ENCODE results near the gene ASPN.
"Not testable (repeated sequence)": the region's sequence is repeated elsewhere in the genome, so short reads cannot be mapped to it uniquely, and the experiment has no call there.

ASPN gene

DNA sequence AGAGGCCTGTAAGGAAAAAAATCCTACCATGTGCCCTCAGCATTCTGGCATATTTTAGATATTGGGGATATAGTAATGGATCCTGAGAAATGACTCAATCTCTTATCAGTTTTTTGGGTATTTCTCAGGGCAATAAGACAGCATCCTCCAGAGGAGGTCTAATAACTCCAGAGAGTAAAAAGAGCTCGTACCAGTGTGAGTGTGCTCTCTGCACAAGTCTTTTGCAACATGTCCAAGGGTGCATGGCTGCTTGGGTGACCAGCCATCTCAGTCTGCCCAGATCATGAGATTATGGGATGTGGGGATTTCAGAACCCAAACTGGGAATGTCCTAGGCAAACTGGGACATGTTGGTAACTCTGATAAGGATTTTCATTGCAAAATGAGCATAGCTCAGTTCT is 15.3 kb downstream of the ASPN start:
- no peak for DNase-seq

DNA sequence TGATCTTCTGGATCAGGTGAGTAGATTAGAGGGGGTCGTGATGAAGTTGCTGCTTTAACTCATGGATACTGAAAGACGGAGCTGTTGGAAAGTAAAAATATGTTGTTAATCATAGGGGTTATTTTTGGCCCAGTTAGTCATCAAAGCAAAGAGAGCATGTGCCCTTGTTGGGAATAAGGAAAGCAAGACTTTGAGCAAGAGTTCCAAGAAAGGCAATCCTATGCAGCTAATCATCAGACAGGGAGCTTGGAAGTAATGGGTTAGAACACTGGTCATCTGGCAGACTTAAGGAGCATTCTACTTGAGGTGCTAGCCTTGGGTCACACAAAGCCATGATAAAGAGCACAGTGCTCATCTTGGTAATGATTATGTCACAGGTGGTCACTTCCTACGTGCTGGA is 18.3 kb downstream of the ASPN start:
- DNase-seq, result no peak

DNA sequence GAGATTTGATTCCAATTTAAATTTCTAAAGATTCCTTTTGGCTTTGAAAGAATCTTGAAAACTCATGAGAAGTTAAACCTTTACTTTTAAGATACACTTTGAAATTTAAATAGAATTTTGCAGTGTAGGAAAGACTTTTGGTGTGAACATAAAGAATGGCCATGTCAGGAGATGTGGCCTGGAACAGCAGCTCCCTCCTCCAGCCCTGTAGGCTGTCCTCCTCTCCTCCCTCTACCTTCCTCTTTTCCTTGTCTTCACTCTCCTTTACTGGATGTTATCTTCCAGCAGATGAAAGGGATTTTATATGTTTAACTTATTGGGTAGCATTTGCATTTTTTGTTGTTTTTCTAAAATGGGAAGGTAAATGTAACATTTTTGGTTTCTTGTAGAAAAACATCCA is 18.9 kb downstream of the ASPN start:
- DNase-seq, result no peak

DNA sequence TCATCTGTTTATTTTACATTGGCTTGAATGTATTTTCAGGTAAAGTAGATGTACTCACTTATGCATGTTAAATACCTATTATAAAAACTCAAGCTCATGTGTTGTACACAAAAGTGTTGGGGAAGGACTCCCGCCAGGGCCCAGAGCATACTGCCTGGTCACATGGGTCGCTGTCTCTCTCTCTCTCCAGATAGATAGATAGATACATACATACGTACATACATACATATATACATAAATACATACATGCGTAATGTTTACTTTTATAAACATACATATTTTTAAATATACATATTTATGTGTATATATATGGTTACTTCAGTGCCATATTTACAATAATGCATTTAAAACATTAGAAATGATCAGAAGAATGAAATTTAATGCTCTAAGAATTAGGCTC is 24.7 kb downstream of the ASPN start:
- no peak for DNase-seq

DNA sequence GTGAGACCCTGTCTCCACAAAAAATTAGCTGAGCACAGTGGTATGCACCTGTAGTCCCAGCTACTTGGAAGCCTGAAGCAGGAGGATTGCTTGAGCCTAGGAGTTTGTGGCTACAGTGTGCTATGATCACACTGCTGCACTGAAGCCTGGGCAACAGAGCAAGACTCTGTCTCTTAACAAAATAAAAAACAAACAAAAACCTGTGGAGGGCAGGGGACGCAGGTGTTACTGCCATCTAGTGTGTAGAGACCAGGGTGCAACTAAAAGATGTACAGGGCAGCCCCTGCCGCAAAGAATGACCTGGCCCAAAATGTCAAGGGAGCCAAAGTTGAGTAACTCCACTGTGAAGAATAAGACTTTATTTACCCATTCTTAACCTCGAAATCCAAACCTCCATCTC is 27.1 kb downstream of the ASPN start:
- DNase-seq, result no peak

DNA sequence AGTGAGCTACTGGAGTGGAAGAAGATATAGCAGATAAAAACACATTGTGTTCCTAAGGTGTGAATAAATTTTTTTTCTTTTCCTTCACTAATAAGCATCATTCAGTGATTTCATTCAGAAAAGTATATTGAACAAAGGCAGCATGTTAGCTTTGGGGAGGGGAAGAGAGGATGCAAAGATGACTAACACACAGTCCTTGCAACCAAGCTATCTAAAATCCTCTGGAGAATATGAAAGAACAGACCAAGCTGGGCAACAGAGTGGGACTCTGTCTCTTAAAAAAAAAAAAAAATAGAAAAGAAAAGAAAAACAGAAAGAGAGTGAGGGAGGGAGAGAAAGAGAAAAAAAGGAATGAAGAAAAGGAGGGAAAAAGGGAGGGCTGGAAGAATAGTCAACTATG is 35.8 kb downstream of the ASPN start:
- no peak for DNase-seq

DNA sequence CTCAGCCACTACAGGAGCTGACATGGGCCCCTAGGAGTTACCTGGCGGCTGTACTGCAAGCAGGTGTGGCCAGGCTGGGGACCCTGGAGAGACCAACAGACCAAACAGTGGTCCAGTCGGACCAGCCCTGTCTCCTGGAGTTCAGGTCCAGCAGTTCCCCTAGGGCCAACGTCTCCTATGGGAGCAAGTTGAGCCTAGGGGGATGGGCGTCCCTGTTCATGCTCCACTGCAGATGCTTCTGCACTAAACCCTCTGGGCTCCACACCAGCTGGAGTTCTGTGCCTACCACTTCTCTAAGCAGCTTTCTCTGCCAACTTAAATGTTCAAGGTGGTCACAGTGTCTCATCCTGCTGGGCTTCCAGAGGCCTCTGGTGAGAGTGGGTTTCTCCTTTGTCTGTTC is 37.5 kb downstream of the ASPN start:
- no peak for DNase-seq

DNA sequence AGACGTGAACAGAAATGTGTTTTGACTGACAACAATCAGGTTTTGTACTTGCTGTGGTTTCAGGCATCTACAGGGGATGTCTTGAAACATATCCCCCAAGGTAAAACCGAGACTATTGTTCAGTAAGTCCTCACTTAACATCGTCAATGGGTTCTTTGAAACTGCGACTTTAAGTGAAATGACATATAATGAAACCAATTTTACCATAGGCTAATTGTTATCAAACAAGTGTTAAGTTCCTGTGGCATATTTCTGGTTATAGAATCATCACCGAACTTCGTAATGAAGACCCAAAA is 41.6 kb downstream of the ASPN start:
- DNase-seq, result peak; percentile 17

DNA sequence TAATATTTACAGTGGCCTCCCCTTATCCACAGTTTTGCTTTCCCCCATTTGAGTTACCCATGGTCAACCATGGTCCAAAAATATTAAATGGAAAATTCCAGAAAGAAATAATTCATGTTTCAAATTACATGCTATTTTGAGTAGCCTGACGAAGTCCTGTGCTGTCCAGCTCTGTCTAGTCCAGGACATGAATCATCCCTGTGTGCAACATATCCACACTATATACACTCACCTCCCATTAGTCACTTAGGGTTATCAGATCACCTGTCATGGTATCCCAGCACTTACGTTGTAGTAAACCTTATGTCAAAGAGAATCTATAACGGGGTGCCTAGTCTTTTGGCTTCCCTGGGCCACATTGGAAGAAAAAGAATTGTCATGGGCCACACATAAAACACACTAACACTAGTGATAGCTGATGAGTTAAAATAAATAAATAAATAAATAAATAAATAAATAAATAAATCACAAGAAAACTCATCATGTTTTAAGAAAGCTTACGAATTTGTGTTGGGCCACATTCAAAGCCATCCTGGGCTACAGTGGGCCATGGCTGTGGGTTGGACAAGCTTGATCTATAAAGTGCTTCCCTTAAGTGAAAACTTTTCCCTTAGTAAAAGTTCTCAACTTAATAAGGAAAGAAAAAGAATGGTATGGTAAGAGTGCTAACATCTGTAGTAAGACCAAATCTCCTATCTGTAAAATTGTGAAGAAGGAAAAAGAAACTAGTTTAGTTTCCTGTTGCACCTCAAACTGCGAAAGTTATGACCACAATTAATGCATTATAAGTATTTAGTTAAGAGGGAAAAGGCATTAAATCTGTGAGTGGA is 42.2 kb downstream of the ASPN start:
- DNase-seq, result no peak

DNA sequence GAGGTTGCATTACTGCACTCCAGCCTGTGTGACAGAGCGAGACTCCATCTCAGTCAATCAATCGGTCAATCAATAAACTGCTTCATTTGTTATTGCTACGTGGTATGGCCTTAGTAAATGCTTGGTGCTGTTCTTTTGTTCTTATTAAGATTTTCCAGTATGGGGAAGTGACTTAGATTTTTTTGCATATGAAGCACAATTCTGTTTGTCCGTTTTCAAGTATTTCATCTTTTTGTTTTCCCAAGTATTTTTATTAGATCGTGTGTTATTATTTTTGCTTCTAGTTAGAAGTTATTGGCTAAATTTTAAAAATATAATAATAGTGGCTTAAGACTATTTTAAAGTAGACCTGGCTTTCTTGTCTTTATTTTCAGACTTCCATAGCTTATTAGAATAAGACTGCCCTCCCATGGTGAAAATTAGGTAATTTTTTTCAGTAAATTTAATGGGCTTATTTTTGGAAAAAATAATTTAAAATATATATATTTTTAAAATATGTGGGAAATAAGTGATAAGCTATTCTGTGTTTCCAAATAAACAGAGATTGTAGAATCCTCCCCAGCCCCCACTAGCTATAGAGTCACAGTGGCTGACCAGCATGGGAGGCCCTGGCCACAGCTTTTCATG is 43.3 kb downstream of the ASPN start:
- DNase-seq, result no peak

DNA sequence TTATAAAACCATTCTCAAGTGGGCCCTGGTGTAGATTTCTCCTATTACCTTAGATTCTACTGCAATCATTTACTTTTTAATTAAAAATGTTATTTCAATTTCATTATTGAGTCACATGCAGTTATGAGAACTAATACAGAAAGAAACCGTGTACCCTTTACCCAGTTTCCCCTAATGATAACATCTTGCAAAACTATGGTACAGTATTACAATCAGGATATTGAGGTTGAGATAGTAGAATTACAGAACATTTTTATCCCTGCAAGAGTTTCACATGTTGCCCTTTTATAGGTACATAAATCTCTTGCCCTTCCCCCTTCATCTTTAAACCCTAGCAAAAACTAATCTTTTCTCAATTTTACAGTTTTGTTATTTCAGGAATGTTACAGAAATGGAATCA is 47.0 kb downstream of the ASPN start:
- no peak for DNase-seq

DNA sequence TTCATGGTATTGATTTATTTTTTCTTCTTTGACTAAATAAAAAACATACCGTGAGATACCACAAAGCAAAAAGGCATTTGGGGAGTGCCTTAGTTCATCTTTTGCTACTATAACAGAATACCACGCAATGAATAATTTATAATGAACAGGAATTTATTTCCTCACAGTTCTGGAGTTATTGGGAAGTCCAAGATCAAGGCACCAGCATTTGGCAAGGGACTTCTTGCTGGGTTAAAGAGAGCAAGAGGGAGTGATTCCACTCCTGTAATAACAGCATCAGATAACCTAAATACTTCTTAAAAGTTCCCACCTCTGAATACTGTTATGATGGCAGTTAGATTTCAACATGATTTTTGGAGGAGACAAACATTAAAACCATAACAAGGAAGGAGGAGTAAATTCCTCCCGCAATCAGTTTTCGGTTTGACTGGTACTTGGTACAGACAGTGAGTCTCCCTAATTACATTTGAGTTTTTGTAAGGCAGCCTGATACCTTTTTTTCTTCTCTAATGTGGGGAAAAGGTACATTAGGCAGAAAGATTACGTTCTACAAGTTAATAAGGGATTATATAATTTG is 49.2 kb downstream of the ASPN start:
- no peak for DNase-seq

DNA sequence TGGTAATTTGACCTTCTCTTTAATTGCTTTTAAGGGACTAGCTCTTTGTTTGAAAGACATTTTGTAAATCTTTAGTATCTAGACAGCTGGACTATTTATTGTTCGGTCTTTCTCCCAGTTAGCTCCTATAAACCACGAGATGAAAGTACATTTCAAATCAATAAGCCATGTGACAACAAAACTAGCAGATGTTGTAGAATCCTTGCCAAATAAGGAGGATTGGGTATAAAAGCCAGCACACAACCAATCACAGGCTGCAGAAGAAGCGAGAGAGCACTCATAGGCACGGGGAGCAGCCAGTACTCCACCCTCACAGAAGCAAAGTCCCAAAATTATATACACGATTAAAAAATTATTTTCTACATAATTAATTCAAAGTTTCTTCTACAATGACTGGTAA is 50.0 kb downstream of the ASPN start:
- no peak for DNase-seq

DNA sequence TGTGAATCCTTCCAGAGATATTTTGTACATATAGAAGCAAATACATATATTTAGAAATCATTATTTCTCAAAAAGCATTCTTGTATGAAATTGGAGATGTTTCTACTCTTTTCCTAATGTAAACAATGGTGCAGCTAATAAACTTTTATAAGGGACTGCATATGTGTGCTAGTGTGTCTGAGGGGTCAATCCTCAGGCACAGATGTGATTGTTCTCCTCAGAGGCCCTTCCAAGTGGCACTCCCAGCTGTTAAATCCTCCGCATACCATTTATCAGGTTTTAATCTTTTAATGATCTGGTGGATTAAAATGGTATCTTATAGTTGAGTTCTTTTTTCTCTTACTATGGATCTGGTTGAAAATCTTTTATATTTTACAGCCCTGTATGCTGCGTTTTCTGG is 52.5 kb downstream of the ASPN start:
- DNase-seq, result no peak

DNA sequence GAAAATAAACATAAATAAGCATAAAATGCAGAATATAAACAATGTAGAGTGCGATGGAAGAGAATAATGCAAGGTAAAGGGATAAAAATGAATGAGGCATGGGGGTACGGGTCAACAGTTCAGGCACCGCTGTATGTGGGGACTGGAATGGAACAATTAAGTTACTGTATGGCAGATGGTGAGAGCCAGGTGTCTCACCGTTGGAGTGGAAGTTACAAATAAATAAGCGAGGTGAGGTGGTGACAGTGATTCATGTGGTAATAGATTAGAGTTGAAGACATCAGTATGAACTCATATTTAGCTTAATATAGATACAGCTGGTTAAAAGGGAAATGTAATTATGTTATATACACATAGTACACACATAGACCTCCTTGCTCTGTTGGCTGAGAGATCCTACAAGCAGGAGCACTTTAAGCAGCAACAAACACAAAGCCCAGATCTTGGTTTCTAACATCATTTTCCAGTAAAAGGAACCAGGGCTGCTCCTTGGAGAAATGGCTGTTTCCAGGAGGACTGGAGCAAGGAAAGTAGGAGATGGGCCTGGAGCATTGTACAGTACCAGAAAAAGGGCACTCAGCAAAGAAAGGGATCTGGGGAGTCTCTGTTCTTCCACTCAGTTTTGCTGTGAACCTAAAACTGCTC is 55.7 kb downstream of the ASPN start:
- no peak for DNase-seq

DNA sequence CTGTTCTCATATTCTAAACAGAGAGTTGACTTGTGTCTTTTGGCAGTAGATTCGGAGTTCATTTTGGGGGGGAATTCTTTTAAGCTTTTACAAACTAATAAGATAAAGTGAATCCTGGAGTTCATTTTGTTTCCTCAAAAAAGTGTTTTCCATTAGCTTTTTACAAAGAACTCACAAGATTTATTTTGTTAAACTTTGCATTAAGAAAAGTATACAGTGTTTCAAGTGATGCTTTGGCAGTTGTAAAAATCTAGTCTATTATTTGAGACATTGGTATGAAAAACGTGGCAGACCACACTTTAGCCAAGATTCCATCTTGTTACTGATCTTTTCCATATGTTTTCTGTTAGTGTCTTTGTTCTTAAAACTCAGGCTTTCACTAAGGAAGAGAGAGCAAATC is 56.8 kb downstream of the ASPN start:
- no peak for DNase-seq

DNA sequence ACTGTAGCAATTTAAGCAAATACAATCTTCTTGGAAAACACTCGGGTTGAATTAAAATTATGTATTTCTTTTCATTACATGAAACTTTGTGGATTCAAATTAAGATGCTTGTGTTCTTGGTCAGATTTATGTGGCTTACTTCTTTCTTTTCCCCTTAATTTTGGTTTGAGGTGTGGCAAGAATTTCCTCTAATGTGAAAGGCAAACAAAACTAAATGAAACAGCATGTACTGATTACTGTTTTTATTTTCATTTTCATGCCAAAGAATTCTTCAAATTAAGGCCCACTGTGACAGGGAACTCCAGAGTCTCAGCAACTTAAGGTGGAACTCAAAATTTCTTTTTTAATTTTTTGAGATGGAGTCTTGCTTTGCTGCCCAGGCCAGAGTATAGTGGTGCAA is 58.0 kb downstream of the ASPN start, which contains the start of gene OMD:
Gene OMD (minus strand): TSS at position 132 of the 400 bp plus-strand sequence. CDS start 6,913 bp downstream, outside the sequence.
- DNase-seq, result no peak

DNA sequence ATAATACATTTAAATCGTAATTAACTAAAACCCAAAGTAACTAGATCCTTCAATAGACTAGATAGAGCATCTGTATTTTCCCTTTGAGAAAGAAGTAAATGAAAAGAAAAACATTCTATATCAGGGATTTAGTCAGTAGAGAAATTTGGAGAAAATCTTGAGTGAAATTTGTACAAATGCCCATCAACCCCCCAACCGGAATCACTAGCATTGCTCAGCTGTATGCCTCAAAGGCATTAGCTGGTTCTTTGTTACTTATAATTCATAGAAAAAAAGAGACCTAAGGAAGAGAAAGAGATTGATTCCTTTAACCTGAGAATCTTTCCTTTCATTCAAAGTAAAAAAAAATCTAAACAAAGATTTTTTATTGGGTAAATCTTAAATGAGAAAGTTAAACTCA is 58.7 kb downstream of the ASPN start:
- no peak for DNase-seq

DNA sequence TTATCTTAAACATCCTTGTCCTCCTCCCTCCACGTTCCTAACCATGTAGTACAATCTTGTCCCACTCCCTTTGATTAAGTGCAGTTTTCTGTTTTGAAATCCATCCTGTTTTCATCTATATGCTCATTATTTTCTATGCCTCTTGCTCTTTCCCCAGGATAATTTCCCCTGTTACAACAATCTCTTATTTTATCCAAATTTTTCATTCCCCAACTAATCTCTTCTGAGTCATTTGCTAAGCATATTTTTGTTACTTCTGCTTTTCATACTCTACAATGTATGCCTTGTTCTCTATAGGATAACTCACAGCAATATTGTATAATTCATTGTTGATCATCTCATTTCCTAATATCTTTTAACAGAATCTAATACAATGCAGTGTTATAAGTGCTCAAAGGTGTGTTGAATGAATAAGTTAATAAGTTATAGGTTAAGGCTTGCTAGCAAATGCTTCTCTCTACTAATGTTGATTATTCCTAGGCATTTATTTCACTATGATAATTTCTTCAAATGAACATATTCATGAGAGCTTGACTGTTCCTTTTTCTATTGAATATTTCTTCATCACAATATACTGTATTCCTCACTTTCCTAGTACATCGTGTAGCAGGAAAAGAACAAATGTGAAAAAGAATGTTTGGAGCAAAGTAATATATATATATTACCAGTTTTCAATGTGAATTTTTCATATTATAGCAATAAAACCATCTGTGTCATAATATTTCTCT is 59.5 kb downstream of the ASPN start:
- no peak for DNase-seq

DNA sequence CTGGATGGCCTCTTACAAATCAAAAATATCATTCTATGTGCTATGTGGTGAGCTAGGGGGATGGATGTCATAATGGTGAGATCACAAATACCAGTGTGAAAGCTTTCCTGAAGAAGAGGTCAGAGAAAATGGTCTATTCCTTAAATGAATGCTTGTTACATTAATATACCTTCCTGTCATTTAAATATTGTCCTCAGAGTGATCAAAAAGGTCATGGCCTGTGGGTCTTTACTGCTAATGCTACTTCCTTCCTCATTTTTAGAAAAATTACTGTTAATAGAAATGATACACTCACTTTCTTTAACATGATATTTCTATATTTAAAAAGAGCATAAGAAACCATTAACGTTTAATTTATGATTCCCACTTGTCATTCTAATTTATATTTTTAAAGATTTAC is 67.7 kb downstream of the ASPN start:
- no peak for DNase-seq

DNA sequence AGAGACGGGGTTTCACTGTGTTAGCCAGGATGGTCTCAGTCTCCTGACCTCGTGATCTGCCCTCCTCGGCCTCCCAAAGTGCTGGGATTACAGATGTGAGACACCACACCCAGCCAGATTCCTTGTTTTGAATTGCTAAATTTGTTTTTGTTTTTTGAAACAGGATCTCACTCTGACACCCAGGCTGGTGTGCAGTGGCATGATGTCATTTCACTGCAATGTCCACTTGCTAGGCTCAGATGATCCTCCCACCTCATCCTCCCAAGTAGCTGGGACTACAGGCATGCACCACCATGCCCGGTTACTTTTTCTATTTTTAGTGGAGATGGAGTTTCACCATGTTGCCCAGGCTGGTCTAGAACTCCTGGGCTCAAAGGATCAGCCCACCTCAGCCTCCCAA is 71.1 kb downstream of the ASPN start:
- not testable (repeated sequence) for DNase-seq

DNA sequence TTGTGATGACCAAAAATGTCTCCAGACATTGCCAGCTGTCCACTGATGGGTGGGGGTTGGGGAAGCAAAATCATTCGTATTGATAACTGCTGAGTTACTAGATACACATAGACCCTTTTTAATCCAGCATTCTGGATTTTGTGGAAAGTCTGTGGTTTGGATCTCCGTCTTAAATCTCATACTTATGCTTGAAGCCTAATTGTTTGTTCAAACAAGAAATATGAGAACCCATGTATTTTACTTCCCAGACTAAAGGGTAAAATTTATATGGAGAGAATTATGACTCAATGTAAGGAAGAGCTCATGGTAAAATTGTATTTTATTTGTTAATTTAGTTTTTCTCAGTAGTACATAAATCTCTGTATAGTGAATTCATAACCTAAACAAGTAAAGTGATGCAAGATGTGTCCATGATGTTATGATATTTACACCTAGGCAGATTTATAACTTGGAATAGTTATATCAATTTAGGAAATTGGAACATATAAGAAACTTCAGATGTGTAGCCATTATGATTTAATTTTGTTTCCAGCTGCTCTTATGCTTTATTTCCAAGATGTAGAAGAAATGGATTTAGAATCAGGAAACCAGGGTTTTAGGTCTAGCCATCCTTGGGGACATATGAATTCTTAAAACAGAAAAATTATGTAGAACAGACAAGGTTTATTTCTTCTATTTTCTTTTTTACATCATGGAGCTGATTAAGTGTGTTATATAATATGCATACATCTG is 73.4 kb downstream of the ASPN start:
- DNase-seq, result no peak

DNA sequence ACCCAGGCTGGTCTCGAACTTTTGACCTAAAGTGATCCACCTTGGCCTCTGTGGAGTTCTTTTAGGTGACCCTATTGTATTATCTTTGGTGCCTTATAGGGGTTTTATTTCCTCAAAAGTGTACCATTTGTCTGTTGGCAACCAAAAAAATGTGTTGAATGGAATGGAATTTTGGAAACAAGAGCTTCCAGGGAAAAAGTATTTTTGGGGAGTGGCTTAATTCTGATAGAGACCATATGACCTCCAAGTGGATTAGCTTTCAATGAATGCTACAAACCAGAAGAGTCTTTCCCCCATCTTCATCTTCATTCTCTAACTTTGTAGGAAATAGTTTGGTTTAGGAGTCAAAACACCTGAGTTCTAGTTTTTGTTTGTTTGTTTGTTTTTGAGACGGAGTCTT is 74.5 kb downstream of the ASPN start:
- DNase-seq, result no peak

Measured in central memory CD4-positive, alpha-beta T cell (primary cell).